H1 (cell line): ENCODE results near the gene CTSL. TPM values are rescaled to one million over a fixed set of nuclear protein-coding genes. Genes with fewer than 3 reads are reported as not detected.

Experiments
- CTCF ChIA-PET: fragments of 300-600 bp; sonication (Branson Sonifier 250); formaldehyde crosslinking; loops from one replicate; lab custom pipeline; 2021; ENCODE audit not compliant: partially characterized antibody; lab: Charles Lee
- POLR2A ChIA-PET: fragments of 300-600 bp; sonication (Branson Sonifier 250); formaldehyde crosslinking; loops from one replicate; lab custom pipeline; 2021; ENCODE audit warnings: inconsistent platforms; ENCODE audit not compliant: partially characterized antibody; lab: Charles Lee
- DNase-seq, 2 experiments: peaks; one replicate each; pipeline versions ENCODE4 v3.0.0 to v3.0.0-alpha.2; 2010 to 2022; ENCODE audit warnings: low spot score in 2 of 2, low read depth in 1 of 2, mixed read lengths in 1 of 2
- FAIRE-seq: peaks from 2 replicates; lab custom pipeline; 2011; peaks lifted over from hg19 to GRCh38; lab: Jason Lieb, UNC
- H2AFZ ChIP-seq: 2 replicates; pipeline ENCODE4 v1.8.1; 2012; ENCODE audit warnings: low read length, inconsistent platforms
- H2AK5ac ChIP-seq: 2 replicates; pipeline ENCODE4 v1.6.1; 2013; ENCODE audit warnings: low read depth, low read length
- H2BK120ac ChIP-seq: replicated peaks from 2 replicates; pipeline ENCODE3; 2013; ENCODE audit warnings: low read depth, low read length, inconsistent platforms
- H2BK12ac ChIP-seq: 2 replicates; pipeline ENCODE4 v1.6.1; 2013; ENCODE audit warnings: low read depth, low read length
- H2BK15ac ChIP-seq: 2 replicates; pipeline ENCODE4 v1.6.1; 2013; ENCODE audit warnings: low read length
- H2BK20ac ChIP-seq: 2 replicates; pipeline ENCODE4 v1.6.1; 2013; ENCODE audit warnings: low read length
- H2BK5ac ChIP-seq: 2 replicates; pipeline ENCODE4 v1.6.1; 2013; ENCODE audit warnings: low read depth, low read length
- H3K14ac ChIP-seq: 2 replicates; pipeline ENCODE4 v1.6.1; 2013; ENCODE audit warnings: inconsistent platforms; ENCODE audit not compliant: insufficient read length
- H3K18ac ChIP-seq: 2 replicates; pipeline ENCODE4 v1.6.1; 2013; ENCODE audit warnings: low read length; ENCODE audit errors: extremely low read depth
- H3K23ac ChIP-seq: 2 replicates; pipeline ENCODE4 v1.6.1; 2013; ENCODE audit warnings: inconsistent platforms; ENCODE audit not compliant: insufficient read length
- H3K23me2 ChIP-seq: 2 replicates; pipeline ENCODE4 v1.6.1; 2013; ENCODE audit warnings: low read depth, low read length
- H3K27ac ChIP-seq: 2 replicates; pipeline ENCODE4 v1.6.1; 2011; ENCODE audit warnings: low read depth, low read length, inconsistent platforms
- H3K27me3 ChIP-seq, 4 experiments: replicated peaks in 1 of 4; 1 replicate in 1 of 4; 2 replicates in 3 of 4; pipeline versions ENCODE4 v1.6.1 to v1.8.1; 2011 to 2013; ENCODE audit warnings: low read length in 3 of 4, mild to moderate bottlenecking in 3 of 4, inconsistent platforms in 2 of 4, mixed read lengths in 2 of 4, moderate library complexity in 1 of 4; ENCODE audit not compliant: control insufficient read depth in 3 of 4, insufficient read depth in 3 of 4; ENCODE audit errors: extremely low read depth in 1 of 4
- H3K36me3 ChIP-seq, 4 experiments: 2 replicates each; pipeline versions ENCODE4 v1.6.1 to v1.8.1; 2011 to 2013; ENCODE audit warnings: mild to moderate bottlenecking in 4 of 4, low read length in 3 of 4, moderate library complexity in 2 of 4, control low read depth in 1 of 4, inconsistent platforms in 1 of 4; ENCODE audit not compliant: insufficient read depth in 4 of 4, control insufficient read depth in 2 of 4
- H3K4ac ChIP-seq: replicated peaks from 2 replicates; pipeline ENCODE3; 2013; ENCODE audit warnings: low read length, low read depth, mixed read lengths, inconsistent platforms; ENCODE audit not compliant: insufficient read length
- H3K4me1 ChIP-seq, 4 experiments: replicated peaks in 1 of 4; 1 replicate in 1 of 4; 2 replicates in 3 of 4; pipeline versions ENCODE4 v1.6.1 to v1.8.1; 2011 to 2013; ENCODE audit warnings: low read length in 3 of 4, inconsistent platforms in 2 of 4, mixed read lengths in 1 of 4; ENCODE audit not compliant: insufficient read depth in 4 of 4, control insufficient read depth in 3 of 4
- H3K4me2 ChIP-seq, 2 experiments: 2 replicates each; pipeline versions ENCODE4 v1.6.1 to v1.8.1; 2011 to 2013; ENCODE audit warnings: low read depth in 2 of 2, low read length in 2 of 2, control low read depth in 1 of 2, inconsistent platforms in 1 of 2, mild to moderate bottlenecking in 1 of 2; ENCODE audit not compliant: insufficient read depth in 1 of 2
- H3K4me3 ChIP-seq, 4 experiments: fragments of 200-600, 300-600 bp in 1 of 4; sonication (generic), shearing (Covaris generic), sonication (Bioruptor Twin) in 1 of 4; 2 replicates each; pipeline versions ENCODE4 v1.5.1 to v1.8.1; 2011 to 2016; ENCODE audit warnings: low read length in 4 of 4, low read depth in 3 of 4, control low read depth in 2 of 4, inconsistent platforms in 2 of 4, mild to moderate bottlenecking in 2 of 4, mixed read lengths in 1 of 4, moderate library complexity in 1 of 4; ENCODE audit not compliant: insufficient read depth in 2 of 4; ENCODE audit errors: extremely low read depth in 1 of 4
- H3K56ac ChIP-seq: replicated peaks from 2 replicates; pipeline ENCODE3; 2013; ENCODE audit warnings: low read depth, mild to moderate bottlenecking, mixed read lengths, low read length, inconsistent platforms; ENCODE audit not compliant: insufficient read length
- H3K79me1 ChIP-seq: 2 replicates; pipeline ENCODE4 v1.6.1; 2013; ENCODE audit warnings: low read depth, low read length, control low read depth
- H3K79me2 ChIP-seq, 2 experiments: 2 replicates each; pipeline versions ENCODE4 v1.6.1 to v1.8.1; 2012 to 2013; ENCODE audit warnings: low read length in 2 of 2, mild to moderate bottlenecking in 2 of 2, inconsistent platforms in 1 of 2; ENCODE audit not compliant: insufficient read depth in 2 of 2, control insufficient read depth in 1 of 2
- H3K9ac ChIP-seq, 4 experiments: replicated peaks in 1 of 4; 1 replicate in 1 of 4; 2 replicates in 3 of 4; pipeline versions ENCODE4 v1.6.1 to v1.8.1; 2011 to 2013; ENCODE audit warnings: low read depth in 3 of 4, low read length in 3 of 4, control low read depth in 2 of 4, mild to moderate bottlenecking in 2 of 4, moderate library complexity in 2 of 4, inconsistent platforms in 1 of 4; ENCODE audit errors: extremely low read depth in 1 of 4
- H3K9me3 ChIP-seq, 2 experiments: 2 replicates each; pipeline versions ENCODE4 v1.6.1 to v1.8.1; 2012 to 2013; ENCODE audit warnings: mild to moderate bottlenecking in 2 of 2, moderate library complexity in 2 of 2, control low read depth in 1 of 2, inconsistent platforms in 1 of 2, low read depth in 1 of 2, low read length in 1 of 2, mixed read lengths in 1 of 2; ENCODE audit not compliant: insufficient read depth in 2 of 2
- H4K20me1 ChIP-seq, 2 experiments: replicated peaks in 1 of 2; 2 replicates each; pipeline versions ENCODE3 to v1.8.1; 2011 to 2013; ENCODE audit warnings: inconsistent platforms in 2 of 2, low read length in 2 of 2, mild to moderate bottlenecking in 1 of 2; ENCODE audit not compliant: insufficient read depth in 2 of 2, control insufficient read depth in 1 of 2
- H4K5ac ChIP-seq: 2 replicates; pipeline ENCODE4 v1.6.1; 2013; ENCODE audit warnings: low read length, low read depth, mixed read lengths, inconsistent platforms; ENCODE audit not compliant: insufficient read length
- H4K8ac ChIP-seq: 2 replicates; pipeline ENCODE4 v1.8.0; 2013; ENCODE audit warnings: mild to moderate bottlenecking, moderate library complexity, low read length, inconsistent platforms; ENCODE audit not compliant: insufficient read depth; ENCODE audit errors: extremely low read depth
- H4K91ac ChIP-seq: replicated peaks from 2 replicates; pipeline ENCODE3; 2013; ENCODE audit warnings: low read length, mixed read lengths, inconsistent platforms; ENCODE audit not compliant: insufficient read length
- HDAC2 ChIP-seq, 2 experiments: fragments of 300-600 bp in 1 of 2; sonication (generic) in 1 of 2; IDR thresholded peaks; 2 replicates each; pipeline ENCODE4 v1.6.1; 2011 to 2012; ENCODE audit warnings: low read depth in 2 of 2, low read length in 2 of 2, mild to moderate bottlenecking in 2 of 2, moderate library complexity in 2 of 2, borderline replicate concordance in 1 of 2, inconsistent platforms in 1 of 2
- SIN3A ChIP-seq, 2 experiments: IDR thresholded peaks in 1 of 2; conservative IDR thresholded peaks in 1 of 2; 2 replicates each; pipeline ENCODE4 v1.6.1; 2011 to 2012; ENCODE audit warnings: low read length in 2 of 2, improper control_type of control experiment in 1 of 2, low read depth in 1 of 2, mild to moderate bottlenecking in 1 of 2
- WGBS, 2 experiments: shearing (Covaris generic) in 1 of 2; methylation state at CpG; one replicate each; pipeline versions ENCODE4 v1.1.6 to v1.1.7; 2013 to 2015; ENCODE audit warnings: low lambda C conversion rate in 2 of 2, mixed read lengths in 2 of 2, inconsistent platforms in 1 of 2, low coverage in 1 of 2, missing lambda C conversion rate in 1 of 2; ENCODE audit not compliant: insufficient replicate concordance in 2 of 2, insufficient coverage in 1 of 2, insufficient read length in 1 of 2; ENCODE audit errors: extremely low coverage in 1 of 2, missing lambda C conversion rate in 1 of 2; 5-methylcytosine and 5-hydroxymethylcytosine counted together
- polyA plus RNA-seq, 7 experiments: library from polyadenylated mRNA; depleted of rRNA in 3 of 7; stranded (reverse) in 5 of 7; unstranded in 2 of 7; fragments of >200 nt in 5 of 7; fragments of 200-250 nt in 2 of 7; gene quantifications; 1 replicate in 5 of 7; 2 replicates in 1 of 7; 4 replicates in 1 of 7; pipeline versions ENCODE4 v1.2.1 to v1.2.3, GENCODE V29; 2011 to 2013; ENCODE audit warnings: missing spikeins in 2 of 7, mixed read lengths in 2 of 7
- total RNA-seq: library from RNA; stranded (reverse); fragmentation: NEBNext Ultra II Directional; extraction: Animal tissue kit (Norgen Biotek cat#: 25700); gene quantifications from 2 replicates; pipeline ENCODE4 v1.2.1, GENCODE V29; 2021

The CTSL gene
- total and polyA plus RNA-seq, 2 of the 8 experiments (the other 6 are each of a cell fraction or from before 2014, with no cell fraction given) = 34.2 to 38.2 TPM

- H3K4ac ChIP-seq = no peak overlapping the region
- FAIRE-seq (no peak), DNase-seq (no peak)
- no peak overlapping the region for H3K9ac ChIP-seq
- no peak overlapping the region for H2BK20ac ChIP-seq
- H3K14ac ChIP-seq = no peak overlapping the region
- no peak overlapping the region for H3K27ac ChIP-seq
- H4K5ac ChIP-seq = no peak overlapping the region
- no peaks in the 10 kb centered on the region for H3K79me2 ChIP-seq
- POLR2A ChIA-PET = no interaction called here
- no peak overlapping the region for H3K56ac ChIP-seq
- H4K8ac ChIP-seq = no peak overlapping the region
- TF ChIP-seq HDAC2 (IDR thresholded peaks at IDR 0.05; ENCODE audit: borderline replicate concordance in 1 of 2, low read depth in 2 of 2, low read length in 2 of 2) (no peak), SIN3A (conservative IDR thresholded peaks at IDR 0.05 in 1 of 2, IDR thresholded peaks at IDR 0.05 in 1 of 2; ENCODE audit: low read depth in 1 of 2, low read length in 2 of 2) (no peak)
- peaks cover 0 to 3% (median 0%) of the 10 kb centered on the region in 4 experiments; a peak in 2 of 8 replicates for H3K36me3 ChIP-seq
- H2BK5ac ChIP-seq = no peak overlapping the region
- H3K9me3 ChIP-seq = no peaks in the 10 kb centered on the region
- no peak overlapping the region for H3K4me3 ChIP-seq
- H2BK120ac ChIP-seq = no peak overlapping the region
- H3K27me3 ChIP-seq = no peaks in the 10 kb centered on the region
- H4K91ac ChIP-seq = no peak overlapping the region
- no peak overlapping the region for H2AFZ ChIP-seq
- H3K4me2 ChIP-seq = no peak overlapping the region
- no peaks in the 10 kb centered on the region; a peak in 2 of 7 replicates for H3K4me1 ChIP-seq
- no peak overlapping the region for H2AK5ac ChIP-seq
- no peak overlapping the region for H3K23ac ChIP-seq
- peaks cover 6% of the 10 kb centered on the region; the same call in 1 of the 2 replicates for H3K23me2 ChIP-seq
- no peak overlapping the region for H2BK15ac ChIP-seq
- no peak overlapping the region for H2BK12ac ChIP-seq
- WGBS, 2 experiments = 87% methylated on average over 5 of the region's 5 CpGs; no CpG with 5 or more reads in 1 of the 2 experiments
- peaks cover 0 to 5% of the 10 kb centered on the region in 2 experiments for H4K20me1 ChIP-seq
- H3K79me1 ChIP-seq = no peaks in the 10 kb centered on the region
- CTCF ChIA-PET = interaction anchor here (1.1 to 1.6 kb wide), 4 partner anchors 13 to 121 kb away, joined by 4 to 6 read pairs (median 4); partner anchors contain the start of gene CTSL
- H3K18ac ChIP-seq = no peak overlapping the region
Observed at GRCh38 chr9:87713988-87714330, 12.0 kb upstream of the CTSL start.
